CD4-positive, alpha-beta T cell (primary cell): ENCODE measurements around the gene ZNF569. TPM values are rescaled to one million over a fixed set of nuclear protein-coding genes. Genes with fewer than 3 reads are reported as not detected.

Experiments
- ATAC-seq: fragments of 200-7000 bp; cut with Tn5 transposase; one replicate; pipeline ENCODE4 v1.10.0; 2022; ENCODE audit warnings: mild to moderate bottlenecking; ENCODE audit not compliant: poor library complexity
- CTCF ChIA-PET: fragments of 350-600 bp; sonication (Branson Sonifier 250); formaldehyde crosslinking; loops from one replicate; lab custom pipeline; 2021; ENCODE audit warnings: antibody characterized with exemption, inconsistent platforms; lab: Charles Lee
- POLR2A ChIA-PET: fragments of 350-600 bp; sonication (Branson Sonifier 250); formaldehyde crosslinking; loops from one replicate; lab custom pipeline; 2021; ENCODE audit warnings: antibody characterized with exemption, inconsistent platforms; lab: Charles Lee
- DNase-seq, 14 experiments: peaks; one replicate each; pipeline ENCODE4 v3.0.0-alpha.2; 2013 to 2020; ENCODE audit warnings: mixed read lengths in 2 of 14
- H3K27ac ChIP-seq, 2 donors: one replicate each; pipeline versions ENCODE4 v1.5.1 to v1.7.0; 2013; ENCODE audit warnings: low read length in 2 of 2, low read depth in 1 of 2, mild to moderate bottlenecking in 1 of 2
- H3K27me3 ChIP-seq, 2 experiments: 1 replicate in 1 of 2; 2 replicates in 1 of 2; pipeline versions ENCODE4 v1.6.1 to v1.7.0; 2013; ENCODE audit warnings: low read length in 2 of 2, control low read depth in 1 of 2, mild to moderate bottlenecking in 1 of 2, moderate library complexity in 1 of 2; ENCODE audit not compliant: insufficient read depth in 2 of 2, control insufficient read depth in 1 of 2
- H3K36me3 ChIP-seq: one replicate; pipeline ENCODE4 v1.6.1; 2013; ENCODE audit warnings: low read length, control low read depth; ENCODE audit not compliant: insufficient read depth
- H3K4me1 ChIP-seq: one replicate; pipeline ENCODE4 v1.6.1; 2013; ENCODE audit warnings: low read length, control low read depth; ENCODE audit not compliant: insufficient read depth
- H3K4me3 ChIP-seq: one replicate; pipeline ENCODE4 v1.5.1; 2013; ENCODE audit warnings: mild to moderate bottlenecking, low read length, moderate library complexity
- H3K9me3 ChIP-seq, 2 experiments: 1 replicate in 1 of 2; 2 replicates in 1 of 2; pipeline versions ENCODE4 v1.6.1 to v1.7.0; 2013; ENCODE audit warnings: low read length in 2 of 2, mild to moderate bottlenecking in 2 of 2, control low read depth in 1 of 2, moderate library complexity in 1 of 2; ENCODE audit not compliant: control insufficient read depth in 1 of 2, insufficient read depth in 1 of 2
- H3K27ac Mint-ChIP-seq: one replicate; pipeline ENCODE4 v1.8.0; 2020; ENCODE audit warnings: mixed read lengths
- H3K27me3 Mint-ChIP-seq: one replicate; pipeline ENCODE4 v1.8.0; 2021; ENCODE audit warnings: mixed read lengths
- H3K36me3 Mint-ChIP-seq: one replicate; pipeline ENCODE4 v1.8.0; 2021; ENCODE audit warnings: low read depth, mixed read lengths
- H3K4me1 Mint-ChIP-seq: one replicate; pipeline ENCODE4 v1.8.0; 2021; ENCODE audit warnings: low read depth, mixed read lengths
- H3K4me3 Mint-ChIP-seq: one replicate; pipeline ENCODE4 v1.8.0; 2020; ENCODE audit warnings: mild to moderate bottlenecking, mixed read lengths
- H3K9me3 Mint-ChIP-seq: one replicate; pipeline ENCODE4 v1.8.0; 2020; ENCODE audit warnings: mixed read lengths
- intact Hi-C, 2 experiments: fragments of 100-400 bp; cut with DNase I in 1 of 2; cut with micrococcal nuclease in 1 of 2; formaldehyde crosslinking; loops; one replicate each; pipeline versions ENCODE4 v1.15.1 to v1.9.0; 2023 to 2025; cut with DNase I, micrococcal nuclease
- total RNA-seq, 174 experiments: library from RNA in 2 of 174; stranded (reverse) in 2 of 174; gene quantifications; one replicate each; pipeline ENCODE4 v1.2.3 and lab custom pipeline; 2021 to 2026
- TF ChIP-seq, protein P1 (sequence below): fragments of 200-600 bp; IDR thresholded peaks from one replicate; pipeline ENCODE4 v1.8.0; 2022; ENCODE audit warnings: antibody characterized with exemption, mild to moderate bottlenecking

ZNF569 gene
- total RNA-seq, 2 experiments from 2014 or later: 5.0 to 5.2 TPM

DNA sequence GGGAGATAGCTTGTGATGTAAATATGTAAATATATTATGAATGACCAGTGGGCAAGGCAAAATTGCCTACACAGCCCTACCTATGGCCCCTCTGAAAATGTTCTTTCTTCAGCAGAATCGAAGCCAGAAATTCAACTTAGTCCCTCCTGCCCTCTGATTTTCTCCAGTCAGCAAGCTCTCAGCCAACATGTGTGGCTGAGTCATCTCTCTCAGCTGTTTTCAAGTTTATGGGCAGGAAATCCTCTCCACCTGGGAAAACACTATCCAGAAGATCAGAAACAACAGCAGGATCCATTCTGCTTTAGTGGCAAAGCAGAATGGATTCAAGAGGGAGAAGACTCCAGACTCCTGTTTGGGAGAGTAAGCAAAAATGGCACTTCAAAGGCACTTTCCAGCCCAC lies 105.2 kb downstream of the ZNF569 start:
- H3K27me3 Mint-ChIP-seq: no peaks in the 10 kb centered on the region
- H3K9me3 ChIP-seq: peaks cover 51 to 70% of the 10 kb centered on the region in 2 experiments
- ChIA-PET POLR2A (no interaction called here), CTCF (no interaction called here)
- peaks cover 20% of the 10 kb centered on the region for H3K9me3 Mint-ChIP-seq
- ATAC-seq (no peak), DNase-seq (no peak)
- no peak overlapping the region for H3K4me3 Mint-ChIP-seq
- H3K4me1 Mint-ChIP-seq: peaks cover 2% of the 10 kb centered on the region
- TF ChIP-seq, protein P1, sequence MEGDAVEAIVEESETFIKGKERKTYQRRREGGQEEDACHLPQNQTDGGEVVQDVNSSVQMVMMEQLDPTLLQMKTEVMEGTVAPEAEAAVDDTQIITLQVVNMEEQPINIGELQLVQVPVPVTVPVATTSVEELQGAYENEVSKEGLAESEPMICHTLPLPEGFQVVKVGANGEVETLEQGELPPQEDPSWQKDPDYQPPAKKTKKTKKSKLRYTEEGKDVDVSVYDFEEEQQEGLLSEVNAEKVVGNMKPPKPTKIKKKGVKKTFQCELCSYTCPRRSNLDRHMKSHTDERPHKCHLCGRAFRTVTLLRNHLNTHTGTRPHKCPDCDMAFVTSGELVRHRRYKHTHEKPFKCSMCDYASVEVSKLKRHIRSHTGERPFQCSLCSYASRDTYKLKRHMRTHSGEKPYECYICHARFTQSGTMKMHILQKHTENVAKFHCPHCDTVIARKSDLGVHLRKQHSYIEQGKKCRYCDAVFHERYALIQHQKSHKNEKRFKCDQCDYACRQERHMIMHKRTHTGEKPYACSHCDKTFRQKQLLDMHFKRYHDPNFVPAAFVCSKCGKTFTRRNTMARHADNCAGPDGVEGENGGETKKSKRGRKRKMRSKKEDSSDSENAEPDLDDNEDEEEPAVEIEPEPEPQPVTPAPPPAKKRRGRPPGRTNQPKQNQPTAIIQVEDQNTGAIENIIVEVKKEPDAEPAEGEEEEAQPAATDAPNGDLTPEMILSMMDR: no peak
- no peaks in the 10 kb centered on the region for H3K27me3 ChIP-seq
- H3K36me3 ChIP-seq: peaks cover 47% of the 10 kb centered on the region
- H3K27ac ChIP-seq: no peak overlapping the region
- no peak overlapping the region for H3K4me3 ChIP-seq
- H3K4me1 ChIP-seq: no peaks in the 10 kb centered on the region
- H3K27ac Mint-ChIP-seq: no peak overlapping the region
- H3K36me3 Mint-ChIP-seq: peaks cover 90% of the 10 kb centered on the region
- intact Hi-C loops: no loop called here

Other genes starting within 250 kb of the ZNF569 start
- gene ZNF383, start 249.2 kb downstream of the ZNF569 start, total RNA-seq: 10 to 100 TPM; 13.1 to 15.7 TPM
- gene ZNF527, start 96.3 kb downstream of the ZNF569 start, total RNA-seq: 1 to 10 TPM; 7.8 to 8.4 TPM
- 1 to 10 TPM; 8.3 to 9.1 TPM for gene ZNF570, start 1.9 kb upstream of the ZNF569 start, total RNA-seq
- 1 to 10 TPM; 2.3 TPM for gene ZNF793, start 39.5 kb upstream of the ZNF569 start, total RNA-seq
- gene ZNF571, start 127.3 kb upstream of the ZNF569 start, total RNA-seq: 1 to 10 TPM; 6.7 to 7.0 TPM
- gene ZNF540, start 127.4 kb upstream of the ZNF569 start, total RNA-seq: 10 to 100 TPM; 11.6 to 12.0 TPM
- 1 to 10 TPM; 3.6 to 3.7 TPM for gene ZFP30, start 188.0 kb upstream of the ZNF569 start, total RNA-seq